ENCODE data around the gene SYN1.

Gene SYN1

GRCh38 chrX:47638816-47639215, 19.2 kb upstream of the SYN1 start:
- Histone ChIP-seq H3K79me1 (ENCODE audit: low read length) (no peaks in the 10 kb centered on the region), H4K5ac (ENCODE audit: low read length) (no peak overlapping the region), H2BK15ac (replicated peaks; ENCODE audit: low read depth) (no peak overlapping the region), H3K56ac (ENCODE audit: low read length) (no peak overlapping the region), H3K18ac (ENCODE audit: low read length) (no peak overlapping the region), H3K36me3 (ENCODE audit: control insufficient read depth, insufficient read depth, low read length) (peaks cover 5% of the 10 kb centered on the region), H2AK5ac (ENCODE audit: low read length) (no peak overlapping the region), H3K4me2 (ENCODE audit: low read length) (no peak overlapping the region), H3K27me3 (ENCODE audit: insufficient read depth, low read length, poor library complexity) (no peaks in the 10 kb centered on the region), H2BK120ac (ENCODE audit: low read depth, low read length) (no peak overlapping the region), H3K4me1 (ENCODE audit: control insufficient read depth, low read depth, low read length) (no peaks in the 10 kb centered on the region), H2BK5ac (ENCODE audit: low read length) (no peak overlapping the region), H4K8ac (ENCODE audit: low read depth, low read length) (no peak overlapping the region), H3K23ac (ENCODE audit: low read length) (no peak overlapping the region), H3K27ac (ENCODE audit: low read depth, low read length) (no peak overlapping the region), H3K9ac (ENCODE audit: low read length) (no peak overlapping the region), H3K79me2 (ENCODE audit: control insufficient read depth, insufficient read depth, low read length) (no peaks in the 10 kb centered on the region), H3K4ac (ENCODE audit: low read depth, low read length) (no peak overlapping the region), H3K4me3 (ENCODE audit: low read length) (no peak overlapping the region)
- no peak for DNase-seq
- no CpG with 5 or more reads among the region's 14 CpGs for WGBS (ENCODE audit: extremely low coverage, insufficient coverage, low lambda C conversion rate)

- Histone ChIP-seq H4K8ac (ENCODE audit: low read depth, low read length) (no peak overlapping the region), H3K4me1 (ENCODE audit: control insufficient read depth, low read depth, low read length) (no peaks in the 10 kb centered on the region), H3K79me2 (ENCODE audit: control insufficient read depth, insufficient read depth, low read length) (no peaks in the 10 kb centered on the region), H3K27ac (ENCODE audit: low read depth, low read length) (no peak overlapping the region), H2BK120ac (ENCODE audit: low read depth, low read length) (no peak overlapping the region), H3K4me2 (ENCODE audit: low read length) (no peak overlapping the region), H3K18ac (ENCODE audit: low read length) (no peak overlapping the region), H2BK15ac (replicated peaks; ENCODE audit: low read depth) (no peak overlapping the region), H3K36me3 (ENCODE audit: control insufficient read depth, insufficient read depth, low read length) (peaks cover 5% of the 10 kb centered on the region), H3K23ac (ENCODE audit: low read length) (no peak overlapping the region), H2AK5ac (ENCODE audit: low read length) (no peak overlapping the region), H4K5ac (ENCODE audit: low read length) (no peak overlapping the region), H3K27me3 (ENCODE audit: insufficient read depth, low read length, poor library complexity) (no peaks in the 10 kb centered on the region), H3K4me3 (ENCODE audit: low read length) (no peak overlapping the region), H3K79me1 (ENCODE audit: low read length) (no peaks in the 10 kb centered on the region), H3K9ac (ENCODE audit: low read length) (no peak overlapping the region), H3K4ac (ENCODE audit: low read depth, low read length) (no peak overlapping the region), H3K56ac (ENCODE audit: low read length) (no peak overlapping the region), H2BK5ac (ENCODE audit: low read length) (no peak overlapping the region)
- DNase-seq: peak; percentile 78
- WGBS (ENCODE audit: extremely low coverage, insufficient coverage, low lambda C conversion rate): no CpG with 5 or more reads among the region's 31 CpGs
Measured at GRCh38 chrX:47637546-47638195, 18.0 kb upstream of the SYN1 start.

GRCh38 chrX:47634871-47635575, 15.4 kb upstream of the SYN1 start:
- H3K23ac ChIP-seq (ENCODE audit: low read length): no peak overlapping the region
- H2BK120ac ChIP-seq (ENCODE audit: low read depth, low read length): no peak overlapping the region
- no peak overlapping the region for H3K56ac ChIP-seq (ENCODE audit: low read length)
- no peak overlapping the region for H3K4ac ChIP-seq (ENCODE audit: low read depth, low read length)
- H3K79me2 ChIP-seq (ENCODE audit: control insufficient read depth, insufficient read depth, low read length): no peaks in the 10 kb centered on the region
- H4K5ac ChIP-seq (ENCODE audit: low read length): no peak overlapping the region
- H3K4me3 ChIP-seq (ENCODE audit: low read length): no peak overlapping the region
- H2AK5ac ChIP-seq (ENCODE audit: low read length): no peak overlapping the region
- no peak overlapping the region for H2BK5ac ChIP-seq (ENCODE audit: low read length)
- no peak overlapping the region for H3K9ac ChIP-seq (ENCODE audit: low read length)
- H3K4me1 ChIP-seq (ENCODE audit: control insufficient read depth, low read depth, low read length): no peaks in the 10 kb centered on the region
- H2BK15ac ChIP-seq (replicated peaks; ENCODE audit: low read depth): no peak overlapping the region
- no CpG with 5 or more reads among the region's 16 CpGs for WGBS (ENCODE audit: extremely low coverage, insufficient coverage, low lambda C conversion rate)
- DNase-seq: no peak
- no peak overlapping the region for H3K18ac ChIP-seq (ENCODE audit: low read length)
- H4K8ac ChIP-seq (ENCODE audit: low read depth, low read length): no peak overlapping the region
- no peak overlapping the region for H3K4me2 ChIP-seq (ENCODE audit: low read length)
- no peaks in the 10 kb centered on the region for H3K79me1 ChIP-seq (ENCODE audit: low read length)
- H3K27me3 ChIP-seq (ENCODE audit: insufficient read depth, low read length, poor library complexity): no peaks in the 10 kb centered on the region
- peaks cover 2% of the 10 kb centered on the region for H3K36me3 ChIP-seq (ENCODE audit: control insufficient read depth, insufficient read depth, low read length)
- no peak overlapping the region for H3K27ac ChIP-seq (ENCODE audit: low read depth, low read length)

- no peaks in the 10 kb centered on the region for H3K79me1 ChIP-seq (ENCODE audit: low read length)
- DNase-seq: no peak
- WGBS (ENCODE audit: extremely low coverage, insufficient coverage, low lambda C conversion rate): no CpG with 5 or more reads among the region's 14 CpGs
Measured at GRCh38 chrX:47633689-47634590, 14.3 kb upstream of the SYN1 start.

GRCh38 chrX:47632666-47633065, 13.0 kb upstream of the SYN1 start:
- H3K4me1 ChIP-seq (ENCODE audit: control insufficient read depth, low read depth, low read length): no peaks in the 10 kb centered on the region
- no peak overlapping the region for H3K4me3 ChIP-seq (ENCODE audit: low read length)
- no peak overlapping the region for H3K4me2 ChIP-seq (ENCODE audit: low read length)
- H3K27me3 ChIP-seq (ENCODE audit: insufficient read depth, low read length, poor library complexity): no peaks in the 10 kb centered on the region
- no peak overlapping the region for H3K27ac ChIP-seq (ENCODE audit: low read depth, low read length)
- H3K23ac ChIP-seq (ENCODE audit: low read length): no peak overlapping the region
- no peak overlapping the region for H4K8ac ChIP-seq (ENCODE audit: low read depth, low read length)
- H3K4ac ChIP-seq (ENCODE audit: low read depth, low read length): no peak overlapping the region
- H3K36me3 ChIP-seq (ENCODE audit: control insufficient read depth, insufficient read depth, low read length): peaks cover 2% of the 10 kb centered on the region
- no peaks in the 10 kb centered on the region for H3K79me1 ChIP-seq (ENCODE audit: low read length)
- H3K9ac ChIP-seq (ENCODE audit: low read length): no peak overlapping the region
- no peaks in the 10 kb centered on the region for H3K79me2 ChIP-seq (ENCODE audit: control insufficient read depth, insufficient read depth, low read length)
- WGBS (ENCODE audit: extremely low coverage, insufficient coverage, low lambda C conversion rate): no CpG with 5 or more reads among the region's 4 CpGs
- H3K18ac ChIP-seq (ENCODE audit: low read length): no peak overlapping the region
- H2BK15ac ChIP-seq (replicated peaks; ENCODE audit: low read depth): no peak overlapping the region
- H2AK5ac ChIP-seq (ENCODE audit: low read length): no peak overlapping the region
- no peak for DNase-seq
- H2BK5ac ChIP-seq (ENCODE audit: low read length): no peak overlapping the region
- H3K56ac ChIP-seq (ENCODE audit: low read length): no peak overlapping the region
- H2BK120ac ChIP-seq (ENCODE audit: low read depth, low read length): no peak overlapping the region
- no peak overlapping the region for H4K5ac ChIP-seq (ENCODE audit: low read length)

More at GRCh38 chrX:47633689-47634590, 14.3 kb upstream of the SYN1 start:
- Histone ChIP-seq H2BK5ac (ENCODE audit: low read length) (no peak overlapping the region), H3K56ac (ENCODE audit: low read length) (no peak overlapping the region), H3K27me3 (ENCODE audit: insufficient read depth, low read length, poor library complexity) (no peaks in the 10 kb centered on the region), H3K79me2 (ENCODE audit: control insufficient read depth, insufficient read depth, low read length) (no peaks in the 10 kb centered on the region), H3K9ac (ENCODE audit: low read length) (no peak overlapping the region), H3K27ac (ENCODE audit: low read depth, low read length) (no peak overlapping the region), H3K4ac (ENCODE audit: low read depth, low read length) (no peak overlapping the region), H2BK15ac (replicated peaks; ENCODE audit: low read depth) (no peak overlapping the region), H2AK5ac (ENCODE audit: low read length) (no peak overlapping the region), H3K23ac (ENCODE audit: low read length) (no peak overlapping the region), H3K4me1 (ENCODE audit: control insufficient read depth, low read depth, low read length) (no peaks in the 10 kb centered on the region), H4K5ac (ENCODE audit: low read length) (no peak overlapping the region), H3K18ac (ENCODE audit: low read length) (no peak overlapping the region), H3K36me3 (ENCODE audit: control insufficient read depth, insufficient read depth, low read length) (peaks cover 2% of the 10 kb centered on the region), H3K4me2 (ENCODE audit: low read length) (no peak overlapping the region), H4K8ac (ENCODE audit: low read depth, low read length) (no peak overlapping the region), H2BK120ac (ENCODE audit: low read depth, low read length) (no peak overlapping the region), H3K4me3 (ENCODE audit: low read length) (no peak overlapping the region)

Data from mesendoderm (in vitro differentiated cells).